Measurements from ENCODE around the gene CCDC196.

The CCDC196 gene

GRCh38 chr14:66485910-66486421 is at the start of gene CCDC196:
CCDC196 (plus strand) TSS chr14:66486371; CDS start chr14:66486503, 132 bp downstream.
- Histone ChIP-seq H3K4me2 (ENCODE audit: low read length) (no peak within 1 kb of the TSS), H3K9ac (ENCODE audit: low read length) (no peak within 1 kb of the TSS), H3K36me3 (replicated peaks; ENCODE audit: low read depth, low read length) (no peaks in the 10 kb centered on the region), H3K4me1 (ENCODE audit: low read length) (no peaks in the 10 kb centered on the region), H3K27ac (ENCODE audit: low read length) (no peak within 1 kb of the TSS), H2AFZ (ENCODE audit: low read depth, low read length) (no peak within 1 kb of the TSS), H3K9me3 (ENCODE audit: insufficient read depth, low read length) (no peaks in the 10 kb centered on the region), H4K20me1 (ENCODE audit: insufficient read depth, low read length) (no peaks in the 10 kb centered on the region), H3K79me2 (ENCODE audit: low read length) (no peaks in the 10 kb centered on the region), H3K4me3 (ENCODE audit: low read length) (no peak within 1 kb of the TSS), H3K27me3 (ENCODE audit: low read depth, low read length) (no peaks in the 10 kb centered on the region)
- no peak for TF ChIP-seq CTCF (IDR thresholded peaks at IDR 0.05; ENCODE audit: low read depth, low read length)

GRCh38 chr14:66440801-66441200 is 45.4 kb upstream of the CCDC196 start:
- H3K4me2 ChIP-seq (ENCODE audit: low read length), result no peak overlapping the region
- H3K27me3 ChIP-seq (ENCODE audit: low read depth, low read length), result no peaks in the 10 kb centered on the region
- no peaks in the 10 kb centered on the region for H3K36me3 ChIP-seq (replicated peaks; ENCODE audit: low read depth, low read length)
- no peaks in the 10 kb centered on the region for H3K4me1 ChIP-seq (ENCODE audit: low read length)
- no peak overlapping the region for H3K9ac ChIP-seq (ENCODE audit: low read length)
- no peak overlapping the region for H3K27ac ChIP-seq (ENCODE audit: low read length)
- TF ChIP-seq EZH2phosphoT487 (IDR thresholded peaks at IDR 0.05; ENCODE audit: low read depth), result no peak
- no peak for TF ChIP-seq CTCF (IDR thresholded peaks at IDR 0.05; ENCODE audit: low read depth, low read length)
- no peak overlapping the region for H3K4me3 ChIP-seq (ENCODE audit: low read length)
- peaks cover 24% of the 10 kb centered on the region; the same call in 1 of the 2 replicates for H3K9me3 ChIP-seq (ENCODE audit: insufficient read depth, low read length)
- no peaks in the 10 kb centered on the region for H3K79me2 ChIP-seq (ENCODE audit: low read length)
- no peaks in the 10 kb centered on the region for H4K20me1 ChIP-seq (ENCODE audit: insufficient read depth, low read length)
- H2AFZ ChIP-seq (ENCODE audit: low read depth, low read length), result no peak overlapping the region

- Histone ChIP-seq H3K27me3 (ENCODE audit: low read depth, low read length) (no peaks in the 10 kb centered on the region), H3K4me1 (ENCODE audit: low read length) (no peaks in the 10 kb centered on the region), H3K79me2 (ENCODE audit: low read length) (no peaks in the 10 kb centered on the region), H3K4me2 (ENCODE audit: low read length) (no peak overlapping the region), H3K4me3 (ENCODE audit: low read length) (no peak overlapping the region), H3K36me3 (replicated peaks; ENCODE audit: low read depth, low read length) (no peaks in the 10 kb centered on the region), H3K9me3 (ENCODE audit: insufficient read depth, low read length) (peaks cover 19% of the 10 kb centered on the region; the same call in 1 of the 2 replicates), H3K9ac (ENCODE audit: low read length) (no peak overlapping the region), H2AFZ (ENCODE audit: low read depth, low read length) (no peak overlapping the region), H4K20me1 (ENCODE audit: insufficient read depth, low read length) (no peaks in the 10 kb centered on the region), H3K27ac (ENCODE audit: low read length) (no peak overlapping the region)
- TF ChIP-seq EZH2phosphoT487 (IDR thresholded peaks at IDR 0.05; ENCODE audit: low read depth), result no peak
- no peak for TF ChIP-seq CTCF (IDR thresholded peaks at IDR 0.05; ENCODE audit: low read depth, low read length)
Measured at GRCh38 chr14:66442953-66443571, 43.1 kb upstream of the CCDC196 start.

GRCh38 chr14:66443785-66444184 is 42.4 kb upstream of the CCDC196 start:
- H3K4me1 ChIP-seq (ENCODE audit: low read length), result no peaks in the 10 kb centered on the region
- no peaks in the 10 kb centered on the region for H3K79me2 ChIP-seq (ENCODE audit: low read length)
- TF ChIP-seq CTCF (IDR thresholded peaks at IDR 0.05; ENCODE audit: low read depth, low read length) (no peak), EZH2phosphoT487 (IDR thresholded peaks at IDR 0.05; ENCODE audit: low read depth) (no peak)
- H2AFZ ChIP-seq (ENCODE audit: low read depth, low read length), result no peak overlapping the region
- H3K9me3 ChIP-seq (ENCODE audit: insufficient read depth, low read length), result peaks cover 14% of the 10 kb centered on the region; the same call in 1 of the 2 replicates
- no peak overlapping the region for H3K27ac ChIP-seq (ENCODE audit: low read length)
- no peaks in the 10 kb centered on the region for H3K27me3 ChIP-seq (ENCODE audit: low read depth, low read length)
- H3K9ac ChIP-seq (ENCODE audit: low read length), result no peak overlapping the region
- H3K4me2 ChIP-seq (ENCODE audit: low read length), result no peak overlapping the region
- no peaks in the 10 kb centered on the region for H4K20me1 ChIP-seq (ENCODE audit: insufficient read depth, low read length)
- H3K36me3 ChIP-seq (replicated peaks; ENCODE audit: low read depth, low read length), result no peaks in the 10 kb centered on the region
- H3K4me3 ChIP-seq (ENCODE audit: low read length), result no peak overlapping the region

Data from OCI-LY3 (cell line).